Heart left ventricle (tissue), 16 donors: ENCODE results near the gene FRRS1L. TPM values are rescaled to one million over a fixed set of nuclear protein-coding genes. Genes with fewer than 3 reads are reported as not detected.

Source experiments
- ATAC-seq, 4 donors: fragments of 200-7000 bp; cut with Tn5 transposase; one replicate each; pipeline ENCODE4 v1.9.1; 2020 to 2022; ENCODE audit warnings: moderate library complexity in 4 of 4, mild to moderate bottlenecking in 3 of 4, moderate number of reproducible peaks in 1 of 4
- DNase-seq, 5 donors: peaks; one replicate each; pipeline ENCODE4 v3.0.0-alpha.2; 2020
- H3K27ac ChIP-seq, 12 donors: fragments of 200-600 bp; sonication (generic) in 4 of 12; one replicate each; pipeline versions ENCODE4 v1.5.0 to v1.8.0; 2016 to 2022; ENCODE audit warnings: mild to moderate bottlenecking in 2 of 12
- H3K27me3 ChIP-seq, 9 donors: fragments of 200-600 bp; sonication (generic) in 2 of 9; one replicate each; pipeline versions ENCODE4 v1.5.1 to v1.8.0; 2016 to 2022; ENCODE audit warnings: mild to moderate bottlenecking in 3 of 9
- H3K36me3 ChIP-seq, 9 donors: fragments of 200-600 bp; sonication (generic) in 2 of 9; one replicate each; pipeline versions ENCODE4 v1.5.0 to v1.8.0; 2018 to 2022; ENCODE audit warnings: mild to moderate bottlenecking in 2 of 9
- H3K4me1 ChIP-seq, 12 donors: fragments of 200-600 bp; sonication (generic) in 4 of 12; one replicate each; pipeline versions ENCODE4 v1.5.0 to v1.8.0; 2016 to 2022; ENCODE audit warnings: mild to moderate bottlenecking in 3 of 12
- H3K4me3 ChIP-seq, 12 donors: fragments of 200-600 bp; sonication (generic) in 4 of 12; one replicate each; pipeline versions ENCODE4 v1.5.0 to v1.8.0; 2017 to 2022; ENCODE audit warnings: mild to moderate bottlenecking in 9 of 12, moderate library complexity in 4 of 12
- H3K9me3 ChIP-seq, 12 donors: fragments of 200-600 bp; sonication (generic) in 4 of 12; one replicate each; pipeline versions ENCODE4 v1.5.0 to v1.8.0; 2016 to 2022; ENCODE audit warnings: mild to moderate bottlenecking in 1 of 12
- CTCF ChIP-seq, 12 donors: fragments of 200-600 bp; sonication (generic) in 4 of 12; IDR thresholded peaks; one replicate each; pipeline versions ENCODE4 v1.5.0 to v1.8.0; 2018 to 2022; ENCODE audit warnings: antibody characterized with exemption in 12 of 12, mild to moderate bottlenecking in 5 of 12
- POLR2A ChIP-seq, 2 donors: fragments of 450-650 bp; IDR thresholded peaks; one replicate each; pipeline ENCODE4 v1.6.1; 2017; ENCODE audit warnings: antibody characterized with exemption in 2 of 2, mild to moderate bottlenecking in 2 of 2, moderate library complexity in 2 of 2
- WGBS, 4 donors: extraction: QIAGEN DNeasy Blood & Tissue Kit in 2 of 4; methylation state at CpG; one replicate each; pipeline versions ENCODE4 v1.1.5 to v1.1.7; 2013 to 2018; 5-methylcytosine and 5-hydroxymethylcytosine counted together
- intact Hi-C, 10 donors: fragments of 100-400 bp; cut with DNase I; formaldehyde crosslinking; loops; one replicate each; pipeline versions ENCODE4 v1.11.1 to v1.14.2; 2022
- polyA plus RNA-seq, 2 donors: library from polyadenylated mRNA; stranded (reverse); fragments of 200-250 nt; gene quantifications; one replicate each; pipeline ENCODE4 v1.2.3, GENCODE V29; 2013
- total RNA-seq, 9 donors: library from RNA; depleted of rRNA in 2 of 9; stranded (reverse); fragments of >200 nt in 2 of 9; fragmentation: NEBNext Ultra II Directional in 3 of 9; extraction: Animal tissue kit (Norgen Biotek cat#: 25700) in 3 of 9; gene quantifications; one replicate each; pipeline versions ENCODE4 v1.1.0 to v1.2.4, GENCODE V29; 2016 to 2023
- donor health status: ischemic (EF 13 %, LVEDD 7.1; RV severe dilation, severe dysfunction).
- donor health status: healthy with polysubstance abuse.
- donor health status: DM: no; HTN: yes; CAD: no.
- donor health status: DM: no; HTN: no; CAD: no.
- donor health status: ischemic (EF 25% LVEDD 6.9; RV normal size, moderate dysfunction).
- donor health status: ischemic (EF 25% LVEDD 5.7; RV mildly dilated, moderate dysfunction).
- donor health status: healthy.
- donor health status: DM: yes; HTN: yes; CAD: no.
- donor health status: ischemic (EF 35%, LVEDD 5.7; RV mildly dilated, moderate dysfunction).
- donor health status: nonischemic (EF 11% LVEDD 7.7; RV severe dilation, severe dysfunction).
- donor health status: DM: yes; HTN: yes; CAD: no.
- donor health status: PGD.
- donor health status: ischemic (EF 29% LVEDD 5.4; RV normal size, mild dysfunction).
- donor health status: nonischemic (EF 23%, LVEDD 6.1; RV moderate dilation, normal function).

The FRRS1L gene
- total and polyA plus RNA-seq, 11 donors: 0.04 to 2.5 (median 1.6) TPM

DNA sequence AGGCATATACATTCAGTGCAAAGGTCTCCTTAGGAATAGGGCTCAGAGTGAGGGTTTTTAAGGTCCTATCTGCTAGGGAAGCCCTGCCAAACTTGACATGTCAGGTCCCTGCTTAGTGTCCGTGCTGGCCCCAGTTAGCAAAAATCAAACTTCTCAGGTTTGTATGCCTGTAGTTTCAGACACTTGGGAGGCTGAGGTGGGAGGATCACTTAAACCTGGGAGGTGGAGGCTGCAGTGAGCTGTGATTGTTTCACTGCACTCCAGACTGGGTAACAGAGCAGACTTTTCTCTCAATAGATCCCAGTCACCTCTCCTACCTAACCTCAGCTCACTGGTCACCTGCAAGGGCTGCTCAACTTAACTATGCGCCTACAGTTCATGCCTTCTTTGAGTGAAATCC lies 28.6 kb downstream of the FRRS1L start:
- Histone ChIP-seq H3K4me3 (no peak overlapping the region), H3K27ac (no peak overlapping the region), H3K4me1 (no peaks in the 10 kb centered on the region), H3K9me3 (no peaks in the 10 kb centered on the region), H3K27me3 (no peaks in the 10 kb centered on the region), H3K36me3 (no peaks in the 10 kb centered on the region)
- TF ChIP-seq CTCF (IDR thresholded peaks at IDR 0.05) (no peak), POLR2A (IDR thresholded peaks at IDR 0.05) (no peak)
- 89 to 100% (median 91%) methylated on average over 2 of the region's 2 CpGs for WGBS, 4 donors
- no peak for ATAC-seq
- DNase-seq: no peak
- intact Hi-C loops: no loop called here

DNA sequence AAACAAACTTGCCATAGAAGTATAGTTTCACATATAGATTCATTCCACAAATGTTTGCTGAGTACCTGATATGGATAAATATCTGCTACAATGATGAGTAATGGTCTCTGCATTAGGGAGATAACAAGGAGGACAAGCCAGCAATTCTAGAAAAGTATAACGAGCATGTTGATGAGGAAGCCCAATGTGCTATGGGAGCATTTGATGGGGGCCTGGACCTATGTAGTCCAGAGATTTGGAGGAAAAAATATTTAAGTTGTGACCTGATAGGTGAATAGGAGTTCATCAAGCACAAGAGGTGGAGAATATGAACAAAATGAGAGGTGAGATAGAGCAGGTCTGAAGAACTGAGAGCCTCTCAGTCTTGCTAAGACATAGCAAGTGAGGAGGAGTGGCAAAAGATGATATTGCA lies 32.9 kb downstream of the FRRS1L start:
- H3K4me3 ChIP-seq: no peak overlapping the region
- 82 to 94% (median 89%) methylated on average over 1 of the region's 1 CpG for WGBS, 4 donors
- no peak overlapping the region for H3K27ac ChIP-seq
- no peaks in the 10 kb centered on the region for H3K9me3 ChIP-seq
- H3K4me1 ChIP-seq: peaks cover 0 to 8% (median 0%) of the 10 kb centered on the region in 12 donors
- no peak for DNase-seq
- no peak for ATAC-seq
- no peaks in the 10 kb centered on the region for H3K27me3 ChIP-seq
- intact Hi-C loops: no loop called here
- TF ChIP-seq CTCF (IDR thresholded peaks at IDR 0.05) (no peak), POLR2A (IDR thresholded peaks at IDR 0.05) (no peak)
- no peaks in the 10 kb centered on the region for H3K36me3 ChIP-seq

- DNase-seq (no peak), ATAC-seq (no peak)
- Histone ChIP-seq H3K27ac (no peak overlapping the region), H3K36me3 (no peaks in the 10 kb centered on the region), H3K4me3 (no peak overlapping the region), H3K4me1 (peaks cover 0 to 8% (median 0%) of the 10 kb centered on the region in 12 donors), H3K9me3 (no peaks in the 10 kb centered on the region), H3K27me3 (no peaks in the 10 kb centered on the region)
- intact Hi-C loops: no loop called here
- TF ChIP-seq POLR2A (IDR thresholded peaks at IDR 0.05): no peak
- TF ChIP-seq CTCF (IDR thresholded peaks at IDR 0.05): no peak
- 93 to 98% (median 95%) methylated on average over 2 of the region's 2 CpGs for WGBS, 4 donors
Measured at GRCh38 chr9:109133533-109133932, 33.5 kb downstream of the FRRS1L start.

DNA sequence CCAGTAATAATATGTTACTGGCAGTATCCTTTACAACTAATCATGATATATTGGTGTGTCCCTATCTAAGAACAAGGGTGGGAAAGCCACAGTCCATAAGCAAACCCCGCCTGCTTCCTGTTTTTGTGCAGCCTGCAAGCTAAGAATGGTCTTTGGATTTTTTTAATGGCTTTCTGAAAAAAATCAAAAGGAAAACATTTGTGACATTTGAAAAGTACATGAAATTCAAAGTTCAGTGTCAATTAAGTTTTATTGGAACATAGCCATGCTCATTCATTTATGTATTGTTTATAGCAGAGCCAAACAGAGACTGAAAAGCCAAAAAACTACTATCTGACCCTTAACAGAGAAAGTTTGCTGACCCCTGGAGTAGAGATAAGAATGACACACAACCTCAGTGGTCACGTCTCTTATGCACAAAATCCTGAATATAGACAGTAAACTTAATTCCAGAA lies 34.5 kb downstream of the FRRS1L start:
- Histone ChIP-seq H3K27ac (no peak overlapping the region), H3K36me3 (no peaks in the 10 kb centered on the region), H3K4me1 (peaks cover 0 to 8% (median 0%) of the 10 kb centered on the region in 12 donors), H3K27me3 (no peaks in the 10 kb centered on the region), H3K9me3 (no peaks in the 10 kb centered on the region), H3K4me3 (no peak overlapping the region)
- peak in 2 of 12 donors; percentile 5 to 31 for TF ChIP-seq CTCF (IDR thresholded peaks at IDR 0.05)
- TF ChIP-seq POLR2A (IDR thresholded peaks at IDR 0.05): no peak
- ATAC-seq (no peak), DNase-seq (no peak)
- 47 to 52% (median 48%) methylated on average over 2 of the region's 2 CpGs for WGBS, 4 donors
- intact Hi-C loops: no loop called here
